GM23248 (cell line): ENCODE measurements around the gene LTK.

Experiments used
- EZH2 ChIP-seq: fragments of 200-600 bp; sonication (generic); IDR thresholded peaks from 2 replicates; pipeline ENCODE4 v1.6.1; 2018; ENCODE audit warnings: antibody characterized with exemption, mild to moderate bottlenecking; ENCODE audit not compliant: insufficient read depth, poor library complexity, severe bottlenecking
- EZH2phosphoT487 ChIP-seq: fragments of 200-600 bp; sonication (generic); IDR thresholded peaks from 2 replicates; pipeline ENCODE4 v1.6.1; 2018; ENCODE audit warnings: antibody characterized with exemption, moderate library complexity, mild to moderate bottlenecking, low read depth; ENCODE audit not compliant: insufficient read depth

DNA sequence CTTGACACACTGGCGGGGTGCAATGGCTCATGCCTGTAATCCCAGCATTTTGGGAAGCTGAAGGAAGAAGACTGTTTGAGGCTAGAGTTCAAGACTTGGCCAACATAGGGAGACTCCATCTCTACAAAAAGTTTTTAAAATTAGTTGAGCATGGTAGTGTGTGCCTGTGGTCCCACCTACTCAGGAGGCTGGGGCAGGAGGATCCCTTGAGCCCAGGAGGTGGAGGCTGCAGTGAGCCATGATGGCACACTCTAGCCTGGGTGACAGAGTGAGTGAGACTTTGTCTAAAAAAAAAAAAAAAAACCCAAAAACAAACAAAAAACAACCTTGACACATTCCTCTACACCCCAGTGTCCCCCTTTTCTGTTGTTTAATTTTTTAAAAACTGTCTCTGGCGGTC is 24.0 kb downstream of the LTK start:
- TF ChIP-seq EZH2 (no peak), EZH2phosphoT487 (no peak)
